Left renal pelvis (tissue), 4 donors: ENCODE results near the gene PDE6G. TPM values are rescaled to one million over a fixed set of nuclear protein-coding genes. Genes with fewer than 3 reads are reported as not detected.

ENCODE experiments used
- DNase-seq, 4 donors: peaks; one replicate each; pipeline ENCODE4 v3.0.0-alpha.2; 2013; ENCODE audit warnings: low read depth in 4 of 4, low spot score in 3 of 4
- polyA plus RNA-seq, 4 donors: library from polyadenylated mRNA; unstranded; fragments of 120-200 nt; gene quantifications; one replicate each; pipeline ENCODE4 v1.2.1, GENCODE V29; 2013; ENCODE audit not compliant: insufficient read length in 4 of 4

Gene PDE6G
- polyA plus RNA-seq, 4 donors: 6.2 to 15.0 (median 13.1) TPM

GRCh38 chr17:81665205-81666091, 9.1 kb upstream of the PDE6G start:
- DNase-seq: no peak

GRCh38 chr17:81664051-81664470, 7.7 kb upstream of the PDE6G start:
- no peak for DNase-seq

GRCh38 chr17:81662002-81662401, 5.7 kb upstream of the PDE6G start:
- no peak for DNase-seq

- no peak for DNase-seq
These were observed 4.1 kb upstream of the PDE6G start for GRCh38 chr17:81660441-81660840.

- DNase-seq: no peak
These were observed 2.7 kb upstream of the PDE6G start for GRCh38 chr17:81659038-81659437.

GRCh38 chr17:81656835-81657234, 493 bp upstream of the PDE6G start:
- DNase-seq: no peak

GRCh38 chr17:81655378-81656117, 794 bp downstream of the PDE6G start:
- DNase-seq: no peak

GRCh38 chr17:81652906-81653771, 3.2 kb downstream of the PDE6G start:
- DNase-seq: peak in 1 of 4 donors; percentile 30

GRCh38 chr17:81651692-81652091, 4.7 kb downstream of the PDE6G start:
- no peak for DNase-seq

- DNase-seq: no peak
These were observed 5.4 kb downstream of the PDE6G start for GRCh38 chr17:81650951-81651350.

- no peak for DNase-seq
These were observed 7.6 kb downstream of the PDE6G start for GRCh38 chr17:81648707-81649085.

- no peak for DNase-seq
These were observed 8.2 kb downstream of the PDE6G start for GRCh38 chr17:81648013-81648706.

- DNase-seq: no peak
These were observed 8.7 kb downstream of the PDE6G start for GRCh38 chr17:81647640-81648012.

GRCh38 chr17:81646869-81647600, 9.3 kb downstream of the PDE6G start:
- no peak for DNase-seq

- DNase-seq: no peak
These were observed 11.1 kb downstream of the PDE6G start for GRCh38 chr17:81644976-81645952.

GRCh38 chr17:81644496-81644895, 11.8 kb downstream of the PDE6G start:
- no peak for DNase-seq

GRCh38 chr17:81641825-81642489, 14.4 kb downstream of the PDE6G start:
- no peak for DNase-seq

GRCh38 chr17:81640011-81640410, 16.3 kb downstream of the PDE6G start:
- DNase-seq: no peak
